ENCODE measurements around the gene SGO1.

The SGO1 gene

GRCh38 chr3:20161714-20162113, 24.3 kb downstream of the SGO1 start:
- in situ Hi-C loops (cut with HindIII; ENCODE audit: low sequenced_read_pairs): no loop called here

GRCh38 chr3:20160230-20160629, 25.8 kb downstream of the SGO1 start:
- in situ Hi-C loops (cut with HindIII; ENCODE audit: low sequenced_read_pairs): no loop called here

DNA sequence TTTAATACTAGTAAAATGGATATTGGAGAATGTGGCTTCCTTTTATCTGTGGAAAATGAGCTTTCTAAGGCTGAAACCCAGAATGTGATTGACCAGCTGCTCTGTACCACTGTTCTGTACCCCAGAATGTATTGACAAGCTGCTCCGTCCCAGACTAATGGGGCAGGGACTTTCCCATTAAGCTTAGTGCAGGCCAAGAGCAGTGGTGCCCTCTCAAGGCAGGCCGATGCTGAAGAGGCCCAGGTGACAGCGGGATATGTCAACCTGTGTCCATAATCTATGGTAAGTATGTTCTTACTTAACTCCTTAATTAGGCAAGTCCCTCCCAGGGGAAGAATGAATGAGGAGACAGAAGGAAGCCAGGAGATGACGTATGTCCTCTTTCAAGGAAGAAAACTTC, 31.1 kb downstream of the SGO1 start:
- in situ Hi-C loops (cut with HindIII; ENCODE audit: low sequenced_read_pairs): loop anchor here (5.0 kb wide), 1 partner anchor 48 kb away; no protein-coding TSS in a partner anchor

- in situ Hi-C loops (cut with HindIII; ENCODE audit: low sequenced_read_pairs): no loop called here
These were observed 31.9 kb downstream of the SGO1 start for GRCh38 chr3:20154078-20154477.

- in situ Hi-C loops (cut with HindIII; ENCODE audit: low sequenced_read_pairs): no loop called here
These were observed 37.5 kb downstream of the SGO1 start for GRCh38 chr3:20148466-20148865.

DNA sequence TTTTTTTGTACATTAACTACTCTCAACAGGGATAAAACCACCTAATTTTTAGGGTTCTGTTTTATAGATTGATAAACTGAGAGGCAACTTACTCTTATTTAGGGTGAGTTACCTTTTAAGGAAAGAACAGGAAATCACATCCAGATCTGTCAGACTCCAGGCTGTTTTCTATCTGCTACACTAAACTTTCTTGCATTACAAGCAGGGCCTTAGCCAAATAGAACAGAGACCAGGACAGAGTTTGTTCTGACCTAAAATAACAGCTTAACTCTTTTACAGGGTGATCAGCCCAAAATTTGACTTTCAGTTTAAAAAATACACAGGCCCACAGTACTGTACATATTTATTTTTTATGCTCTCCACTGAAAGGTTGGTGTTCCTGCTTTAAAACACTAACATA, 38.6 kb downstream of the SGO1 start:
- in situ Hi-C loops (cut with HindIII; ENCODE audit: low sequenced_read_pairs): no loop called here

- in situ Hi-C loops (cut with HindIII; ENCODE audit: low sequenced_read_pairs): no loop called here
These were observed 39.7 kb downstream of the SGO1 start for GRCh38 chr3:20146301-20146700.

DNA sequence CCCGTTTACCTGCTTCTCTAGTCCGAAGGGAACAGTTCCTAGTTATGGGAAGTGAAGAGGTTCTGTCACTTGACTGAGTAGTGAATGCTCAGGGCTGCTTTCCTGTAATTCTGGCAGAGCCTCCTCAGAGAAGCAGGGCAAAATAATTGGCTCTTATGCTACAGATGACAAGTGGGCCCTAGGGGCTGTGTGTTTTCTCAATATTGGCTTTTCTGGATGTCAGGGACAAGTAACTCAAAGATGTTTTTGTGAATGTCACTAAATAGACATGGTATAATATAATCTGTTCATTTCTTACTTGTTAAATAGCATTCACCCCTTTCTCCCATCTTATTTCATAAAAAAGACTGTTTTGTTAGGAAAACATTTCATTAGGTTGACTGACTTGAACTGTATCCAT, 40.1 kb downstream of the SGO1 start:
- in situ Hi-C loops (cut with HindIII; ENCODE audit: low sequenced_read_pairs): no loop called here

DNA sequence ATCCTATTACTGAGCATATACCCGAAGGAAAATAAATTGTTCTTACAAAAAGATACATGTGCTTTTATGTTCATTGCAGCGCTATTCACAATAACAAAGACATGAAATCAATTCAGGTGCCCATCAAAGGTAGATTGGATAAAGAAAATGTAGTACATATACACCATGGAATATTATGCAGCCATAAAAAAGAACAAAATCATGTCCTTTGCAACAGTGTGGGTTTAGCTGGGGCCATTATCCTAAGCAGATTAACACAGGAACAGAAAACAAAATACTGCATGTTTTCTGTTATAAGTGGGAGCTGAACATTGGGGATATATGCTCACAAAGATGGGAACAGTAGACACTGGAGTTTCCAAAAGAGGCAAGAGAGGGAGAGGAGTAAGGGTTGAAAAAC, 42.5 kb downstream of the SGO1 start:
- in situ Hi-C loops (cut with HindIII; ENCODE audit: low sequenced_read_pairs): no loop called here

- in situ Hi-C loops (cut with HindIII; ENCODE audit: low sequenced_read_pairs): no loop called here
These were observed 43.5 kb downstream of the SGO1 start for GRCh38 chr3:20142517-20142916.

GRCh38 chr3:20141851-20142250, 44.2 kb downstream of the SGO1 start:
- in situ Hi-C loops (cut with HindIII; ENCODE audit: low sequenced_read_pairs): no loop called here

DNA sequence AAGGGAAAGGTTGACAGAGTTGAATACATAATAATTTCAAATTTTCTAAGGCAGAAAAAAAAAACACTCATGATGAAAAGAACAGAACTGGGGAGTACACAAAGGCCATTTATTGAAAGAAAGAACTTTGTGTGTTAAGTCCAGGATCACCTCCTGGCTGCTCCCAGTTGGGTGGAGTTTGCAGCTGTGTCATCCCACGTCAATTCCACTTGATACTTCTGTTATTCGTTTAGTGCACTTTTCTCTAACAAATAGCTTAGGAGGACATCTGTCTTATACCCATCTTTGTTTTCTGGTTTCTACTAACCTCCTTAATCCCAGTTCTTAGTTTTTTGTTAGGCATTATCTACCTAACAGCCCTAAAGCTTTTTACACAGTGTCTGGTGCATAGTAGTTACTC, 44.7 kb downstream of the SGO1 start:
- in situ Hi-C loops (cut with HindIII; ENCODE audit: low sequenced_read_pairs): no loop called here

- in situ Hi-C loops (cut with HindIII; ENCODE audit: low sequenced_read_pairs): no loop called here
These were observed 45.1 kb downstream of the SGO1 start for GRCh38 chr3:20140881-20141280.

- in situ Hi-C loops (cut with HindIII; ENCODE audit: low sequenced_read_pairs): no loop called here
These were observed 48.4 kb downstream of the SGO1 start for GRCh38 chr3:20137647-20138046.

DNA sequence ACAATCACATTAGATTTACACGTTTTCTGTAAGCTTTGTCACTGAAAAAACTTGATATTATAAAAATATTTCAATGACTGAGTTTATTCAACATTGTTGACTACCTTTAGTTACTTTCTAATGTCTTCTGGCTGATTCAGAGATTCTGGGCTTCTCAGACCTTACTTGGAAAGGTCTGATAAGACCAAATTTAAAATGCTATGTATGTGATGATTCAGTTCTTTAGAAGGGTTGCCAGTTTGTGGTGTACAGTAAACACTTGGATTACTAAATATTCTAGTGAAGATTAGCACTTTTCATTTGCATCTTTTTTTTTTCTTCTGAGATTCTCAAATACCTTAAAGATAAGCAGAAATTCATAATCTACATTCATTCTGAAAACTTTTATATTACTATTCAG, 49.8 kb downstream of the SGO1 start:
- in situ Hi-C loops (cut with HindIII; ENCODE audit: low sequenced_read_pairs): no loop called here

GRCh38 chr3:20130106-20130505, 55.9 kb downstream of the SGO1 start:
- in situ Hi-C loops (cut with HindIII; ENCODE audit: low sequenced_read_pairs): no loop called here

- in situ Hi-C loops (cut with HindIII; ENCODE audit: low sequenced_read_pairs): no loop called here
These were observed 57.6 kb downstream of the SGO1 start for GRCh38 chr3:20128358-20128757.

DNA sequence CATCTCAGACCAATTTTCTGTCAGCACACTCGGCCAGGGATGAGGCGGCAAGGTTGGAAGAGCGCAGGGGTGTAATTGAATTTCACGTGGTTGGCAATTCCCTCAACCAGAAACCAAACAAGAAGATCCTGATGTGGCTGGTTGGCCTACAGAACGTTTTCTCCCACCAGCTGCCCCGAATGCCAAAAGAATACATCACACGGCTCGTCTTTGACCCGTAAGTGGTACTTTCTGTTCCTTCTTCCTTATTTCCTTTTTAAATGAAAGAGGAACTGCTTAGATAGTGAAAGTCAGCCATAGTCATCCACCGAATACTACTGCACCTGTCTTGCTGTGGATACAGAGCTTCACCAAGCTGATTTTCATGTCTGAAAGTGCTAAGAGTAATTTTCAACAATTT, 60.1 kb downstream of the SGO1 start:
- in situ Hi-C loops (cut with HindIII; ENCODE audit: low sequenced_read_pairs): no loop called here

- in situ Hi-C loops (cut with HindIII; ENCODE audit: low sequenced_read_pairs): no loop called here
These were observed 60.7 kb downstream of the SGO1 start for GRCh38 chr3:20125289-20125688.

DNA sequence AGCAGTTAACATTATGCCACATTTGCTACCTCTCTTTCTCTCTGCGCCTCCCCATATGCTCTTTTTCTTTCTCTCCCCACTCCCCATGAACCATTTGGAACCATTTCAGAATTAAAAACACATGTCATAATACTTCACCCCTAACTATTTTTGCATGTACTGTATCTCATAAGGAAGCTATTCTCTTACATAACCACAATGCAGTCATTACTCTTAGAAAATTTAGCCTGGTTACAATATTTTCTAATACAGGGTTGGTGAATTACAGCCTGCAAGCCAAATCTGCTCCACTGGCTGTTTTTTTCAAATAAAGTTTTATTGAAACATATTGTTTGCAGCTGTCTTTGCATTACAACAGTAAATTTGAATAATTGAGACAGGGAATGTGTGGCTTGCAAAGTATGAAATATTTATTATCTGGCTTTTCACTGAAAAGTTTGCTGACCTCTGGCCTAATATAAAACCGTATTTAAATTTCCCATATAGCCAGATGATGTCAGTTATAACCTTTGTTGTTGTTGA, 62.8 kb downstream of the SGO1 start:
- in situ Hi-C loops (cut with HindIII; ENCODE audit: low sequenced_read_pairs): no loop called here

GRCh38 chr3:20121088-20121487, 64.9 kb downstream of the SGO1 start:
- in situ Hi-C loops (cut with HindIII; ENCODE audit: low sequenced_read_pairs): no loop called here

Data from endothelial cell of hepatic sinusoid (primary cell).